COR-L47 (cell line): ENCODE measurements around the gene TPCN2.

Experiments
- DNase-seq: peaks from one replicate; lab custom pipeline; 2025; lab: John Stamatoyannopoulos, UW

TPCN2 gene

DNA sequence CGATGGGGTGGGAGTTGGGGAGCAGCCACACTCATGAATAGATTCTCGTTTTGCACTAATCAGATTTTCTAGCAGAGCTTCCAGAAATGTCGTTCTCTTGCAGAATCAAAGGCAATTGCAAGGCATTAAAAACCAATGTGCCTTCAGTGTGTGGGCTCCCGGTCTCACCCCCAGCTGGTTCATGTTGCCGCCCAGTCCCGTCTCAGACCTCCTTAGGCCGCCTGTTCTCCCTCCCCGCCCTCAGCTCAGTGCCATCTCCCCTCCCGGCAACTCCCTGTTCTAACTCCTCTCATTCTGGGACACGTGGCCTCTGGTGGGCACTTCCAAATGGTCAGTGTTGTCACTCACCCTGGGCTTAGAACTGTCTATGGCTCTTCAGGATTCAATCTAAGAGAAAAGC is 64.5 kb downstream of the TPCN2 start:
- no peak for DNase-seq

DNA sequence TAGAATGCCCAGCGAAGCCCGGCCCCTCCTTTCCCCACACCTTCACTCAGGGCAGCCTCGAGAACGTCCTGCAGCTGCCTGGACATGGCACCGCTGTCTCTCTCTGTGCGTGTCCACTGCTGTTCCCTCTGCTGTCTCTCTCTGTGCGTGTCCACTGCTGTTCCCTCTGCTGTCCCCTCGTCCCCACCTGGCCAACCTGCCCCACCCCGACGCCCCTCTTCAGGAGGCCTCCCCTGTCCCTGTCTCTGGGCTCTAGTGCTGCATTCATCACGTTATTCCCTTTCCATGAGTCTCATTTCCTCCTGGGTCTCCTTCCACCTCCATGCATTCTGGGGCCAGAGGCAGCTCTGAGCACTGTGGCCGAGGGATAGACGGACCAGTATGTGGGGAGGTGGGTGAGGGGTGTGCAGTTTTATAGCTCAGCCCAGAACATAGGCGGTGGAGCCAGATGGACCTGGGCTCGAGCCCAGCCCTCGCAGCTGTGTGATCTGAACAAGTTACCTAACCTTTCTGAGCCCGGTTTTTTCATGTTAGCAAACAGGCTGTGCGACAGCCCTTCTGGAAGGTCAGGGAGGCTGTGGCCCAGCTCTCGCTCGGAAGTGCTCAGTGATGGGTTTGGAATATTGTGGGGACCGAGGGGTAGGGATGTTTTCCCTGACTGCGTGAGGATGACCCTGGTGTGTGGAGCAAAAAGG is 65.1 kb downstream of the TPCN2 start:
- DNase-seq, result no peak

DNA sequence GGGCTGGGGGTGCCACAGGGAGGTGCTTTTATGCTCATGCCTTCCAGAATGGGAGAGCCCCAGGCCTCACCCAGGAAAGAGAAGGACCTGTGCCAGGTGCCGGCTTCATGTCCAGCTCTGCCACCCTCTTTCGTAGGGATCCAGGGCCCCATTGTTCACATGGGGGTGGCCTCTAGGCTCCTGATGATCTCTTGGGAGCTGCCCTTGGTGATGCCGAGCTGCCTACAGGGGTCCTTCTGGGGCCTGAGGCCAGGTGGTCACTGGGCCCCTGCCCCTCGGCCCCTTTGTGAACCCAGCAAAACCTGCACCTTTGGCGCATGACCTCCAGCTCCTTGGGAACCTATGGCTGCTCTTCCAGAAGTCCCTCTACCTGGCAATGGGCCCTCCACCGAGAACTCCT is 65.6 kb downstream of the TPCN2 start:
- no peak for DNase-seq

DNA sequence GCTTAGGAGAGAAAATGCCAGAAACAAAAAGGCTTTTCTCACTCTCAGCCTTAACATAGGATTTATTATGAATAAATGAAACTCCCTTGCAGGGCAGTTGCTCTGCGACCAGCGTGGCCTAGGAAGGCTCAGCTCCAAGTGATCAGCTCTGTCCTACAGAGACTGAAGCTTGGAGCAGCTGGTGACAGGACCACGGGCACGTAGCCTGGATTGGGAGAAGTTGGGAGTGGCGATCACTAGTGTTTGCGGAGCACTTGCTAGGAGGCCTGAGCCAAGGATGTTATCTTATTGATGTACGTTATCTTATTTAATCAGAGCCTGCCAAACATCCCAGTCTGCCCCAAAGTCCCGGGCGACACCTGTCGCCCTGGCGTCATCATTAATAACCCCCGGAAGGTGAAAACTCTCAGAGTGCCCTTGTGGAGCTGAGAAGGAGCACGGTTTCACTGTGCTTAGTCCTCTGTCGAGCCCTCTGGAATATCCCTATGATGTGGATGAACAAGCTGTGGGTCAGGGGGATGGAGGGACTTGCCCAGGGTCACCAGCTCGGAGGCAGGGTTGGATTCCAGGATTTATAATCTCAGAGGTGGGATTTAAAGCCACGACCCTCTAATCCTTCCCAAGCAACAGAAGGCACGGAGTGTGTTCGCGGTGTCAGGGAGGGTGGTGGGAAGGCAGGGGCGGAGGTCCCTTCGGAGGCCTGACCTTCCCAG is 66.2 kb downstream of the TPCN2 start:
- no peak for DNase-seq

DNA sequence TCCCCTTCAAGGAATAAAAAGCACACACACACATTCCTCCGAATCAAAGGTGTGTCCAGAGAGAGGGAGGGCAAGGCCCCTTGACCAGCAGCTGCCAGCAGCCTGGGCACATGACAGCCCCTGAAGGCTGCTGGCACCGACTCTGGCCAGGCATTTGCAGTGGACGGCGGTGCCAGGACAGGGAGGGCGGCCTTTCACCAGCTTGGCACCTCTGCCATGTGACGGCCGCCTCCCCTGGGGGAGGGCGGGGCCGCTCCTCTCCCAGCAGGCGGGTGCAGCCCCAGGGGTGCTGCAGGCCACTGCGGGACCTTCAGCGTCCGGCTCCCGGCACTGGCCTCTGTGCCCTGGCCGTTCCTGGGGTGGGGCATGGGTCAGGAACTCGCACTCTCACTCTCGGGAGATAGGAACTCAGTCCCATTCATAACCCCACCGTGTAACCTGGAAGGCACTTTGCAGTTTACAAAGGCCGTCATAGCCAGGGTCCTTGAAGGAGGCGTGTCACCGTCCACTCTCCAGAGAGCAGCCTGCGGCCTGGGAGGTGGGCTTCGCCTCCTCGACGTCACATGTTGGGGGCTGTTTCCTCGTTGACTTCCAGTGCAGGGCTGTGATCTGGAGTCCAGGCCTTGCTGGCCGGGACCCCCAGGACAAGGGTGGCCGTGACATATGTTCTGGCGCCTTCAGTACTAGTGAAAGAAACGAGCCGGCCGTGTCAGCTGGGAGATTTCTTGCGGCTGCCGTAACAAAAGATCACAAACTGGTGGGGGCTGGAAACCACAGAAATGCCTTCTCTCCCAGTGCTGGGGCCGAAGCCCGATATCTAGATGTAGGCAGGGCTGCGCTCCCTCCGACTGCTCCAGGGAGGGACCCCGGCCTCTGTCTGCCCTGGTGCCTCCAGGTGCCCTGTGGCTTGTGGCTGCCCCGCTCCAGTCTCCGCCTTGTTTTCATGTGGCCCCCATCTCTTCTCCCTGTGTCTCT is 67.1 kb downstream of the TPCN2 start:
- no peak for DNase-seq

DNA sequence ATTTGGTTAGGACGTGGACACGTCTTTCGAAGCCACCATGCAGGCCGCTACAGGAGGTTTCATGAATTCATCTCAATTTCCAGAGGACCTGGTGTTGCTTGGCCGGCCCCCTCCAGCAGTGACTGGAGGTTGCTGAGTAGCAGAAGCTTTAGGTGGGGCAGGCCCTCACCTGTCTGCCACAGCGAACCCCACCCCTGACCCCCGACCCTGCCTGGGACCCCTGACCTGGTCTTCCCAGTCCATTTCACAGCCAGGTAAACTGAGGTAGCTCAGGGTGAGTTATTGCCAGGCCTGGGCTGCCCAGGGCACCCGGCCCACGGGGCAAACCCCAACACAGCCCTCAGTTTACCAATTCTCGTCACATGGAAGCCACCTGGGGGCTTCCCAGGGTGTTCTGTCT is 67.9 kb downstream of the TPCN2 start:
- no peak for DNase-seq

DNA sequence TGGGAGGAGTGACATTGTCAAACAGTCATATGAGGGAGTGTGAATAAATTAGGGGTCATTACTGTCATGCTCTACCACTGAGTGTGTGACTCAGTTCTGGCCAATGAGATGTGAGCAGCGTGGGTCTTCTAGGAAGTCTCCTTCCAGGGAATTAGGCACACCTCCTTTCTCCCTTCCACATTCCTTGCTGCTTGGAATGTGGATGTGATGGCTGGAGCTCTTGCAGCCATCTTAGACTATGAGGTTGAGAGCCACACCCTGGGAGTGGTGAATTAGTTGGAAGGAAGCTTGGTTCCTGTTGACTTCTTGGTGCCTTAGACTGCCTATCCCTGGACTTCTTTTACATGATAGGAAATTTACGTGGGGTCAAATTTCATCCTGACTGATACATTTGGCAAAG is 70.5 kb downstream of the TPCN2 start:
- DNase-seq, result no peak

DNA sequence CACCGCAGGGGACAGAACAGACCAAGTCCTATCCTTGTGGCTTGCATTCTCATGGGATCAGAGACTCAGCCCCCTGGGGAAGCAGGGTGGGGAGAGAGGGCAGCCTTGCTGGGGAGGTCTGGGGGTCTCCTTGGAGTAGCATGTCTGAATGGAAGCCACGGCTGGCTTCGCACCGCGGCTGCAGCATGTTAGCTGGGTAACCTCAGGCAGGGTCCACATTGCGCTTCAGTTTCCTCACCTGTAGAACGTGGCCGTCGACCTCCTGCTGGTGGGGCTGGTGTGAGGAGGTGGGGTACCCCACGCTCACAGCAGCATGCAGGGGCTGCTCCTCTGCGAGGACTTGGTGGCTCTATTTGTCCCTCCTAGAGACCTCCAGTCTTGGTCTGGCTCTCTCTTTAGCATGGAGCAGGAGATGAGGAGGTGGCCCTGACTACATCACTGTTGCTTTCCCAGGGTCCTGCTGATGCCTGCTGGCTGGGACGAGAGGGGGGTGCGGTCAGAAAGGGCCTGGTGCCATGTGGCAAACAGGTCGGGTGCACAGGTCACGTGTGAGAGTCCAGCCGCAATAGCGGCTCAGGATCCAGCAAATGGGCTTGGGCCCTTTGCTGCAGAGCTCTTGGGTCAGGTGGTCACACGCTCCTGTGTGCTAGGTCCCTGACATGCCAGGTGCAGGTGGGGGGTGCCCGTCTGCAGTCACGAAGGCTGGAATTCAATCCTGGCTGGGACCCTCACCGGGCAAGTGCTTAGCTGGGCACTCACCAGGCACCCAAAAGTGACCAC is 71.6 kb downstream of the TPCN2 start:
- no peak for DNase-seq

DNA sequence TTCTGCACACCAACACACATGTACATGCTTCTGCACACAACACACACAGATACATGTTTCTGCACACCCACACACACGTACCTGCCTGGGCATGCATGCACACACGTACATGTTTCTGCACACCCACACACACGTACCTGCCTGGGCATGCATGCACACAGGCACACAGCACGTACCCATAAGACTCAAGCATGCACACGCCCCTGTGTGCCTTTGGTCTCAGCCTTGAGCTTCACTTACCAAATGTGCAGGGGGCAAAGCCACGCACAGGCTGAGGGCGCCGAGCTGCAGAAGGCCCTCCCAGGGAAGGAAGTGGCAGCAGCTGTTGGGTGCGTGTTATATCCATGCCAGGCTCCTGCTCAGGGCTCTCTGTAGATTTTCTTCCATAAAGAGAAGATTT is 72.3 kb downstream of the TPCN2 start:
- no peak for DNase-seq

DNA sequence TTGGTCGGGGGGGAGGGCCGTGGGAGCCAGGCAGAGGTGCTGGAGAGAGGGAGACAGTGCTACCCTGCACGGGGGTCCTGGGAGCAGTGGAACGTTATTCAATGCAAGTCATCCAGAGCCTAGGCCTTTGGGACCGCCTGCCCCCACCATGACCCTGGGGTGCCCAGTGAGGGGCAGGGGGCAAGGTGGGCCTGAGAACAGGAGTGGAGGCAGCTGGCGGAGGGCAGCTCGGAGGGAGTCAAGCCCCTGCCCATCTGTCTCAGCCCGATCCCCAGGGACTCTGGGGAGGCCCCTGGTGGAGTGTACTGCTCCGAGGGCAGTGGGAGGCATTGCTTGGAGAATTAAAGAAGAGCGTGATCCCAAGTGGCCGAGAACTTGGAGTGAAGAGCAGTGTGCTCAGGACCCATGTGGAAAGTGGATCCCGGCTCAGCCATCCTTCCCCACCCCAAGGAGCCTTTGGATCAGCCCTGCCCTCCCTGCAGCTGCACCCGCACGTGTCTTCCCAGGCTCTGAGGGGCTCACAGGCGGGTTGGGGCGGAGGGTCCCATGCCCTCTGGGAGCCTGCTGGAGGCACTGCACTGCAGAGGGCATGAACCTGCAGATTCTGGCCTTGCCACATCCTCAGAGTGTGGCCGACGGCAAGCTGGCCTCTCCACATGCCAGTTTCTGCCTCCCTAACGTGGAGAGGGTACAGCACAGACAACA is 73.0 kb downstream of the TPCN2 start:
- no peak for DNase-seq

DNA sequence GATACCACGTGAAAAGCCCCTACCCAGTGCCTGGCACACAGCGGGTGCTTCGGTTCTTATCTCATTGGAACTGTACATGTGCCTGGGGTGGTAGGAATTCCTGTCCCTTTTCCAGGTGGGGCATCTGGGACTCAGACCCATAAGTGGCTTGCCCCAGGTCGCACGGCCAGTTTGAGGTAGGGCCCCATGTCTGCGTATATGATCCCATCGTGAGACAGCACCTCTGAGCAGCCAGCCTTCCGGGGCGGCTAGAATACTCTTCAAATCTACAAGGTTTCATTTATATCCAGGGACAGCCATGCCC is 73.5 kb downstream of the TPCN2 start:
- DNase-seq, result no peak

DNA sequence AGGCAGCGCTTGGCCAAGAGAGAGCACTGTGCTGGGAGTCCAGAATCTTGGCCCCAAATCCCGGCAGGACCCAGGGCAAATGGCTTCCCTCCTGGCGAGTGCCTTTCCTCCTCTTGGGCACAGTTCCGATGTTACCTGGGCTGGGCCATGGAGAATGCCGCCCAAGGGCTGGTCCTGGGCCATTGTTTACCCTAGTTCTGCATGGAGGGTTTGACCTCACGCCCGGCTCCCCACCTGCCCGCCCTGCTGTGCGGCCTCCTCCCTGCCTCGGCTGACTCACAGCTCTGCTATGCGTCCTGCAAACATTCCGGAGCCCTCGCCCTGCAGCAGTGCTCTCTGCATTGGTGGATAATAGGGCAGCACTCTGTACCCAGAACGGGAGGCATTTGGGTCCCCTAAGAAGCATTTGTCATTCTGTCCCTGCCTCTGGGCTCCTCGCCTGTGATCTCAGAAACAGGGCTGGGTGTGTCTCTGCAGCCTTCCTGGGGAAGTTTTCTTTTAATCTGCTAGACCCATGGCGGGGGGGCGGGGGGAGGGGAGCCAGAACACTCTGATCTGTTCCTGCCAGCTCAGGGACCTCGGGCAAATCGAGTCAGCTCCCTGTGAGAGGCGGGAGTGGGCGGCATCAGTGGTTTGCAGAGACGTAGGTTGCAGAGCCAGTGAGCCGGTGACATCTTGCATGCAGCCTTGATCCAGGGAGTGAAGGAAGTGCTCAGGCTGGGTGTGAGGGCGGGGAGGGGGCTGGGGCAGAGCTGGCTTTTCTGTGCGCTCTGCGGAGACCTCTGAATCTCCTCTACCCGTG is 74.1 kb downstream of the TPCN2 start:
- no peak for DNase-seq

DNA sequence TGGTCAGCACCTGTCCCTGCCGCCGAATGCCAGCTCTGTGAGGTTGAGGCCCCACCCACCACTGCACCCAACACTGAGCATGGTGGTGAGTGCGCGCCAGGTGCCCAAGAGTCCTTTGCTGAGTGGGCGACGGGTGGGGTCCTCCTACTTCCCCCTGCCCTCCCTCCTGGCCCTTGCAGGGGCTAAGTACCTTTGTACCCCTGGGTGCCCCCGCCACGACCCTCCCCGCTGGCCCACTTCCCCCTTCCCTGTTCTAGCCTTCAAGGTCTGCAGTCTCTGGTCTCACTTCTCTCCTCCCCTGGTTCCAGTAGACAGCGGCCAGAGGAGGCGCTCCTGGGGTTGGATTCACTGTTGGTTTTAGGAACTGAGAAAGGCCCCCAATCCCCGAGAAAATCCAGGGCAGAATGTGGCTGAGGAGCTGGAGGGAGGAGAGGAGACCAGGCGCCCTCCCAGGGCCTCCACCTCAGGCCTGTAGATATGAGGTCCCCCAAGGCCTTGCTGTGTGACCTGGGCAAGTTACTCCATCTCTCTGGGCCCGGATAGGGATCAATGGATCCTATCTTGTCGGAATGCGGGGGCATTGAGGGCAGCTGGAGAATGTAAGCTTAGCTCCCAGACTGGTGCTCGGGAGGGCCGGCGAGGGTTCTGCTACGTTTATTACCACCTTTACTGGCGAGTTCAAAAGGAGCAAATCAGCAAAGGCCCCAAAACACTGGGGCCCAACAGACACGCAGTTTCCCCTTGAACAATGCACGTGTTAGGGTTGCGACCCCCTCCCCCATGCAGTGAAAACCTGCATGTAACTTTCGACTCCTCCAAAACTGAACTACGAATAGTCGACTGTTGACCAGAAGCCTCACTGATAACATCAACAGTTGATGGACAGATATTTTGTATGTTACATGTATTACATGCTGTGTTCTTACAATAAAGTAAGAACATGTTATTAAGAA is 75.1 kb downstream of the TPCN2 start:
- DNase-seq, result no peak

DNA sequence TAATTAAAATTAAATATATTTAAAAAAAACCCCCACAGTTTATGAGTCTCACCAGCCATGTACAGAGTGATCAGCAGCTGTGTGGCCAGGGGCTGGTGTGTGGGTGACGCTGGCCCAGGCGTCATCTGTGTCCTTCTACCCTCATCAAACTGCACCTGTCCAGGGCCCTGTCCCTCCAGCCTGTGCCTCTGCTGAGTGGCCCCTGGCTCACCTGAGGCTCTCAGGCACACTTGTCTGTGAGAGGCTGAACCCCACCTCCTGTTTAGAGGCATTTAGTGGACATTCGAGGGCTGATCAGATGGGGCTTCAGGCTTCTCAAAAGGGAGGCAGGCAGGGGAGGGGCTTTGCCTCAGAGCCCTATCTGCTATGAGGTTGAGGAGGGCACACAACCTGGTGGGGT is 77.1 kb downstream of the TPCN2 start:
- DNase-seq, result no peak

DNA sequence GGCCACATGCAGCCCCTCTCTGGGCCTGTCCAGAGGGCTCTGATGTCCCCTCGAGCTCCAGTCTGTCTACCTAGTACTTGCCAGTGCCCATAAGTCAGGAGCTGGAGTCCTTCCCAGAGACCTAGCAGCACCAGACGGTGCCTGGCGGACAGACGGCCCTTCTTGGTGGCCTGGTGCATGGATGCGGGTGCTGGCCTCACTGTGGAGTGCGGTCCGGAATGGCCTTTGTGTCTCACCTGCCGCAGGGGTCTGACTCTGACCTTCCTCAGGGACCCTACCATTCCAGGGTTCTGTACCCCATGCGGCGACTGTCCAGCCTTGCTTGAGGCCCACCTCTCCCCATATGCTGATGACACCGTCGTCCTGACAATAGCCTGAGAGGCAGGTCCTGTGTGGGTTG is 77.6 kb downstream of the TPCN2 start:
- DNase-seq, result no peak

DNA sequence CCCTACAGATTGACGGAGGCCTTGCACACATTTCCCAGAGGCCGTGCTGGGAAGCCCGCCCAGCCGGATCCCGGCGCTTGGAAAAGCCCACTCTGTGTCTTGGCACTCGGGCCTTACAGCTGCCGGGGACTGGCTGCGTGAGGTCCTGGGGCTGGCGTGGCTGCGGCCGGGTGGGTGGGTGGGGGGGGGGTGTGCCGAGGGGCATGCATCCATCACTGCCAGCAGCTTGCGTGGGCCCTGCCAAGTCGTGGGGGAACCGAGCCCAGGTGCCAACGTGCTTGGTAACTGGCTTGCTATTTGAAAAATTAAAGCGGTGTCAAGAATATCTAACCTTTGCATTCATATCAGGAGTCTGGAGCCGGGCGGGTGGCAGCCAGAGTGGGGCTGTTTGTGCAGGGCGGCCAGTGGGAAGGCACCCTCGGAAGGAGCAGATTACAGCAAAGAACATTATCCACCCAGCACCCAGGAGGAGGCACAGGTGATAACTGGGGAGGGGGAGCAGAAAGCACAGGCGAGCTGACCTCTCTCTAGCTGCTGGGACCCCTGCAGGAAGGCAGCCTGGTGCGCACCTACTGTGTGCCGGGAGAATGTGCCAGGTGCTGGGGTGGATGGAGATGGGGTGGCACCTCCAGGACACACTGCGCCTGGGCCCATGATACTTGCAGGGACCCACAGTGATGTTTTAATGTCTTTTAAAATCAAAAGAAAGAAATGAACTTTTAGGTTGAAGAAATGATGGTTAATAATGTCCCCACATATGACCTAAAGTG is 78.5 kb downstream of the TPCN2 start:
- DNase-seq, result no peak

DNA sequence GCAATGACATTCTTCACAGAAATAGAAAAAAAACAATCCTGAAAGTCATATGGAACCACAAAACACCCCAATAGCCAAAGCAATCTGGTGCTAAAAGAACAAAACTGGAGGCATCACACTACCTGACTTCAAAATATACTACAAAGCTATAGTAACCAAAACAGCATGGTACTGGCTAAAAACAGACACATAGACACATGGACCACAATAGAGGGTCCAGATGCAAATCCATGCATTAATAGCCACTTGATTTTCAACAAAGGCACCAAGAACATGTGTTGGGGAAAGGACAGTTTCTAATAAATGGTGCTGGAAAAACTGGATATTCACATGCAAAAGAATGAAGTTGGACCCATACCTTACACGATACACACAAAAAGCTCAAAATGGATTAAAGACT is 79.2 kb downstream of the TPCN2 start:
- no peak for DNase-seq

DNA sequence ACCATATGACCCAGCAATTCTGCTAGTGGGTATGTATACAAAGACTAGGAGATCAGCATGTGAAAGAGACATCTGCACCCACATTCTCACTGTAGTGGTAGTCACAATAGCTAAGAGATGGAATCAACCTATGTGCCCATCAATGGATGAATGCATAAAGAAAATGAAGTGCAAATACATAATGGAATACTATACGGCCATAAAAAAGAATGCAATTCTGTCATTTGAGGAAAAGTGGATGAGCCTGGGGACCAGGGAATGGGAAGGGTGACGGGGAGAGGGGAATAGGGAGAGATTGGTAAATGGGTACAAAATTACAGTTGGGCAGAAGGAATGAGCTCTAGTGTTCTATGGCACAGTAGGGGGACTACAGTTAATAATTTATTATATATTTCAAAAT is 80.3 kb downstream of the TPCN2 start:
- DNase-seq, result no peak

DNA sequence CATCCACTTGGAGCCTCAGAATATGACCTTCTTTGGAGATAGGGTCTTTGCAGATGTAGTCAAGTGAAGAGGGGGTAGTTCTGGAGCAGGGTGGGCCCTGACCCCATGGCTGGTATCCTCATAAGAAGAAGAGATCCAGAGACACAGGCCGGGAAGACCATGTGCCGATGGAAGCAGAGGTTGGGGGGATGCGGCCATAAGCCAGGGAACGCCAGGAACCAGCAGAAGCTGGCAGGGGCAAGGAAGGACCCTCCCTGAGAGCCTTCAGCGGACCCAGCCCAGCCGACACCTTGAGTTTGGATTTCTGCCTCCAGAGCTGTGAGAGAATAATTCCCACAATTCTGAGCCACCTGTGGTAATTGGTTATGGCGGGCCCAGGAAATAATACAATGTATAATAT is 80.9 kb downstream of the TPCN2 start:
- DNase-seq, result no peak
